GM18951 (cell line): ENCODE data around the gene ZMIZ2.
"Not testable (repeated sequence)": the region's sequence is repeated elsewhere in the genome, so short reads cannot be mapped to it uniquely, and the experiment has no call there.

Experiments
- POLR2A ChIP-seq: IDR thresholded peaks from 4 replicates; pipeline ENCODE4 v1.6.1; 2011; ENCODE audit warnings: mild to moderate bottlenecking; ENCODE audit not compliant: insufficient read length, insufficient read depth; ENCODE audit errors: extremely low read depth
- in situ Hi-C: fragments of 300-500 bp; cut with MboI; formaldehyde crosslinking; loops from one replicate; pipeline ENCODE4 v1.12.0; 2022; ENCODE audit warnings: low sequenced_read_pairs, mixed read lengths, inconsistent platforms; ENCODE audit not compliant: unreplicated experiment

ZMIZ2 gene

GRCh38 chr7:44713141-44713540, 35.5 kb upstream of the ZMIZ2 start:
- TF ChIP-seq POLR2A, result no peak
- in situ Hi-C loops, result no loop called here

DNA sequence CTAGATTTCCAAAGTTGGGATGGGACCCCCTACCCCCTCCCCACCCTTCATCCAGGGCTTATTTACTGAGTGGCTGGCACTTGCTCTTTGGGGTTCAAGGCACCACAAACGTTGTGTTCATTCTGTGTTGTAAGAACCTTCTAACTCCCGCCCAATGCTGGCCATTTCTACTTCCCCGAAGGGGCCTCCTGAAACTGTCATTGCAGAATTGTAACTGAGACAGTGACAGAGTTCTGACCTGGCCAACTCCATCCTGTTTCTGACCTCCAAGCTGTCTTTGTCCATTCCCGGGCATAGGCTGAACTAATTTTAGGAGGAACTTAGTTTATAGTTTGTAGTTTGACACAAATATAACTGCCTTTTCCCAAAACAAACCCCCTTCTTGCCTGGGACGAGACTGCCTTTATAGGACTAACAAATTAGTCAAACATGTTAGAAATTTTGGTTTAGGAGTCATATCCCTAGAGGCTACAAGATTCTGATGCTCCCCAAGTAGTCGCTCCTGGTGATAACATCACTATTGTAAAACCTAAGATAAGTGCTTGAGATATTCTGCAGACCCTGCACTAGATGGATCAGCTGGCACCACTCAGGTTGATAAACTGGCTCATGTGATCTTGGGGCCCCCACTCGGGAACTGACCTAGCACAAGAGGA, 34.8 kb upstream of the ZMIZ2 start:
- in situ Hi-C loops, result no loop called here
- no peak for TF ChIP-seq POLR2A

GRCh38 chr7:44716205-44716604, 32.4 kb upstream of the ZMIZ2 start:
- in situ Hi-C loops, result no loop called here
- TF ChIP-seq POLR2A, result no peak

DNA sequence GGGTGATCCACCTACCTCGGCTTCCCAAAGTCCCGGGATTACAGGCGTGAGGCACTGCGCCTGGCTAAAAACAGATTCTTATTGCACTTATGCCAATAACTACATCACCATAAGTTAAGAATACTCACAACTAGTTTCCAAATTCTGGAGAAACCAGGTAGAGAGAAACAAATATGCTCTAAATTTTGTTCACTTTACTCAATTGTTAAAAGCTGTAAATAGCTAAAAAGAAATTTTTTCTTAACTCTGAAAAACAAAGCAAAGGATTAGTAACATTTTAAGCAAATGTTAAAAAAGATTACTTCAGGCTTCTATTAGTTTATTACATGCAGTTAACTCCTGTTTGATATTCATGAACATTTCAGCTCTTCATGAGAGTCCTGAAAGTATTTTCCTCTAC, 28.3 kb upstream of the ZMIZ2 start:
- in situ Hi-C loops, result no loop called here

DNA sequence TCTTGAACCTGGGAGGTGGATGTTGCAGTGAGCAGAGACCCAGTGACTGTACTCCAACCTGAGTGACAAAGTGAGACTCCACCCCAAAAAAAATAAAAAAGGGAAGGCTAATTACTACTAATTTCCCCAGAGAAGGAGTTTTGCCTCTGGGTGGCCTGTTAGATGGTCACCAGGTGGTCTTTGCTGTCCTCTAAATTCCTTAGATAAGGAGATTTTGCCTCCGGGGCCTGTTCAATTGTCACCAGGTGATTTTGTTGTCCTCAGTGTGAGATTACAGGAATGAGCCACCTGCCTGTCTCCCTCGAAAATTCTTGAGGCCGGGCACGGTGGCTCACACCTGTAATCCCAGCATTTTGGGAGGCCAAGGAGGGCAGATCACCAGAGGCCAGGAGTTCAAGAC, 24.4 kb upstream of the ZMIZ2 start:
- TF ChIP-seq POLR2A, result no peak
- in situ Hi-C loops, result no loop called here

More for the DNA sequence above, 28.3 kb upstream of the ZMIZ2 start:
- TF ChIP-seq POLR2A, result no peak

DNA sequence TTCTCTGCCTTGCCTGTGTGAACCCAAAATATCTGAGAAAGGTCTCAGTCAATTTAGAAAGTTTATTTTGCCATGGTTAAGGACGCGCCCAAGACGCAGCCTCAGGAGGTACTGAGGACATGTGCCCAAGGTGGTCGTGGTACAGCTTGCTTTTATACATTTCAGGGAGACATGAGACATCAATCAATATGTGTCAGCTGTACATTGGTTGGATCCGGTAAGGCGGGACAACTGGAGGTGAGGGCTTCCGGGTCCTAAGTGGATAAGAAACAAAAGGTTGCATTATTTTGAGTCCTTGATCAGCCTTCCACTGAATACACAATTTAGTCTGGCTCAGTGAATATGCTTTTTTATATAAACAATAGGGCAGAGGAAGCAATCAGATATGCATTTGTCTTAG, 22.4 kb upstream of the ZMIZ2 start:
- in situ Hi-C loops, result not testable (repeated sequence)

GRCh38 chr7:44727158-44727936, 21.3 kb upstream of the ZMIZ2 start:
- in situ Hi-C loops, result no loop called here
- TF ChIP-seq POLR2A, result no peak

GRCh38 chr7:44727937-44728262, 20.7 kb upstream of the ZMIZ2 start:
- TF ChIP-seq POLR2A, result no peak
- in situ Hi-C loops, result no loop called here

GRCh38 chr7:44729949-44730590, 18.6 kb upstream of the ZMIZ2 start:
- no peak for TF ChIP-seq POLR2A
- in situ Hi-C loops, result no loop called here

- in situ Hi-C loops, result not testable (repeated sequence)
Measured at GRCh38 chr7:44732971-44733370, 15.7 kb upstream of the ZMIZ2 start.

GRCh38 chr7:44733708-44734481, 14.8 kb upstream of the ZMIZ2 start:
- in situ Hi-C loops, result no loop called here
- TF ChIP-seq POLR2A, result no peak

- TF ChIP-seq POLR2A, result no peak
- in situ Hi-C loops, result no loop called here
Measured at GRCh38 chr7:44735403-44736165, 13.1 kb upstream of the ZMIZ2 start.

DNA sequence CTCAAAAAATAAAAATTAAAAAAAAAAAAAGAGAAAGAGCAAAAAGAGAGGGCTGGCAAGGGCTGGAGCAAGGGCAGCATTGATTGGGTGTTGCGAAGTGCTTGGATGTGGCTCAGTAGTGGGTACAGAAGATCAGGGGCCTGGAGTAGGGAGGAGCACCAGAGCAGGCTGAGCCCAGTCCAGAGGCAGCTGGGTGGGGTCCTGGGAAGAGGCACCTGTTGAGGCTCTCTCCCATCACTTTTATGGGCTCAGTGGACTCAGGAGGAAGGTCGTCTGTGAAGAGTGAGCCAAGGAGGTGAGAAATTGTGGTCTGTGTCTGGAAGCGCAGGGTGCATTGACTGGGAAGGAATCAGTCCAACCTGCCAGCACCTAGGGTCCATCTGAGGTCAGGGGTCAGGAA, 11.8 kb upstream of the ZMIZ2 start:
- TF ChIP-seq POLR2A, result no peak
- in situ Hi-C loops, result no loop called here
